Spinal cord (tissue), 10 donors: ENCODE measurements around the gene LIN7C. TPM values are rescaled to one million over a fixed set of nuclear protein-coding genes. Genes with fewer than 3 reads are reported as not detected.

Experiments
- DNase-seq, 6 donors: peaks; one replicate each; pipeline versions ENCODE4 v3.0.0 to v3.0.0-alpha.2; 2013 to 2015; ENCODE audit warnings: low spot score in 6 of 6, low read depth in 4 of 6
- H3K27ac ChIP-seq: one replicate; pipeline ENCODE4 v1.5.1; 2013; ENCODE audit warnings: low read depth, low read length, control low read depth
- H3K27me3 ChIP-seq: one replicate; pipeline ENCODE4 v1.6.1; 2013; ENCODE audit warnings: low read length; ENCODE audit not compliant: control insufficient read depth, insufficient read depth
- H3K36me3 ChIP-seq: one replicate; pipeline ENCODE4 v1.6.1; 2013; ENCODE audit warnings: low read length; ENCODE audit not compliant: control insufficient read depth, insufficient read depth
- H3K4me1 ChIP-seq: one replicate; pipeline ENCODE4 v1.6.1; 2013; ENCODE audit warnings: low read length; ENCODE audit not compliant: control insufficient read depth, insufficient read depth
- H3K4me3 ChIP-seq: one replicate; pipeline ENCODE4 v1.5.1; 2013; ENCODE audit warnings: low read depth, low read length, control low read depth
- H3K9me3 ChIP-seq: one replicate; pipeline ENCODE4 v1.6.1; 2013; ENCODE audit warnings: low read length; ENCODE audit not compliant: control insufficient read depth, insufficient read depth
- WGBS: methylation state at CpG from one replicate; pipeline ENCODE4 v1.1.5; 2013; ENCODE audit warnings: missing lambda C conversion rate; ENCODE audit not compliant: insufficient coverage; 5-methylcytosine and 5-hydroxymethylcytosine counted together
- polyA plus RNA-seq, 2 donors: library from polyadenylated mRNA; unstranded; fragments of 120-200 nt; gene quantifications; one replicate each; pipeline ENCODE4 v1.2.1, GENCODE V29; 2013; ENCODE audit not compliant: insufficient read length in 2 of 2
- total RNA-seq, 2 donors: library from RNA; depleted of rRNA in 1 of 2; stranded (reverse); fragments of 120-200 nt in 1 of 2; fragments of >200 nt in 1 of 2; gene quantifications; one replicate each; pipeline versions ENCODE4 v1.2.3 to v1.2.4, GENCODE V29; 2013 to 2014
- donor health status: healthy.

LIN7C gene
- total and polyA plus RNA-seq, 4 donors: 34.3 to 167 (median 63.1) TPM

GRCh38 chr11:27514076-27514475 lies 7.5 kb upstream of the LIN7C start:
- Histone ChIP-seq H3K27ac (no peak overlapping the region), H3K36me3 (no peaks in the 10 kb centered on the region)

DNA sequence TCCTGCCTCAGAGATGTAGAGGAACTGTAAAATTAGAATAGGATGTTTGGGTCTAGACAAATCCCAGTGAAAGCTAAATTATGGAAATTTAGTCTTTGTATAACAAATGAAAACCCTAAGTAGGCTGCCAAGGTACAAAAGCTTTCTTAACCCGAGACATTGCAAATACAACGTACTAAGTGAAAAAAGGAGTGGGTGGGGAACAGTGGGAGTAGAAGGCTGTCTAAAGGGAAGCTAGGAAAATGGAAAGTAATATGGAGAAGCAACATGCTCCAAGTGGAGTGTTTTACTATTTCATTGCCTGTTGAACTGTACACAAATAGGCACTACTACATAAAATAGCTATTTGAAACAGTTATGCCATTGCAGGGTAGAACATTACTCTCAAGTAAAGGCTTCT lies 6.8 kb upstream of the LIN7C start:
- H3K4me3 ChIP-seq: no peak overlapping the region
- no peaks in the 10 kb centered on the region for H3K36me3 ChIP-seq
- H3K4me1 ChIP-seq: no peaks in the 10 kb centered on the region
- DNase-seq: no peak
- H3K27ac ChIP-seq: no peak overlapping the region
- H3K9me3 ChIP-seq: peaks cover 7% of the 10 kb centered on the region
- WGBS: 87% methylated on average over 2 of the region's 2 CpGs
- H3K27me3 ChIP-seq: no peaks in the 10 kb centered on the region

More at GRCh38 chr11:27514076-27514475, 7.5 kb upstream of the LIN7C start:
- no peak overlapping the region for H3K4me3 ChIP-seq
- no peaks in the 10 kb centered on the region for H3K4me1 ChIP-seq
- 78% methylated on average over 4 of the region's 4 CpGs for WGBS
- no peaks in the 10 kb centered on the region for H3K27me3 ChIP-seq
- DNase-seq: peak in 1 of 6 donors; percentile 83
- H3K9me3 ChIP-seq: peaks cover 7% of the 10 kb centered on the region

- H3K4me3 ChIP-seq: no peak overlapping the region
- no peaks in the 10 kb centered on the region for H3K36me3 ChIP-seq
- no peaks in the 10 kb centered on the region for H3K27me3 ChIP-seq
- no peak overlapping the region for H3K27ac ChIP-seq
- no peaks in the 10 kb centered on the region for H3K4me1 ChIP-seq
- WGBS: no CpG with 5 or more reads among the region's 3 CpGs
- H3K9me3 ChIP-seq: peaks cover 7% of the 10 kb centered on the region
- no peak for DNase-seq
These were observed 5.7 kb upstream of the LIN7C start for GRCh38 chr11:27512238-27512637.

GRCh38 chr11:27509908-27510307 lies 3.3 kb upstream of the LIN7C start:
- H3K9me3 ChIP-seq: peaks cover 2% of the 10 kb centered on the region
- H3K4me3 ChIP-seq: no peak overlapping the region
- H3K36me3 ChIP-seq: no peaks in the 10 kb centered on the region
- H3K27me3 ChIP-seq: no peaks in the 10 kb centered on the region
- no peak for DNase-seq
- WGBS: 100% methylated on average over 1 of the region's 4 CpGs
- peaks cover 4% of the 10 kb centered on the region for H3K4me1 ChIP-seq
- no peak overlapping the region for H3K27ac ChIP-seq

GRCh38 chr11:27507557-27508322 lies 1.2 kb upstream of the LIN7C start:
- Histone ChIP-seq H3K4me3 (peak overlapping the region; percentile 95), H3K4me1 (peaks cover 8% of the 10 kb centered on the region), H3K27me3 (no peaks in the 10 kb centered on the region), H3K36me3 (no peaks in the 10 kb centered on the region), H3K27ac (no peak overlapping the region), H3K9me3 (no peaks in the 10 kb centered on the region)
- no peak for DNase-seq
- WGBS: 100% methylated on average over 2 of the region's 4 CpGs

DNA sequence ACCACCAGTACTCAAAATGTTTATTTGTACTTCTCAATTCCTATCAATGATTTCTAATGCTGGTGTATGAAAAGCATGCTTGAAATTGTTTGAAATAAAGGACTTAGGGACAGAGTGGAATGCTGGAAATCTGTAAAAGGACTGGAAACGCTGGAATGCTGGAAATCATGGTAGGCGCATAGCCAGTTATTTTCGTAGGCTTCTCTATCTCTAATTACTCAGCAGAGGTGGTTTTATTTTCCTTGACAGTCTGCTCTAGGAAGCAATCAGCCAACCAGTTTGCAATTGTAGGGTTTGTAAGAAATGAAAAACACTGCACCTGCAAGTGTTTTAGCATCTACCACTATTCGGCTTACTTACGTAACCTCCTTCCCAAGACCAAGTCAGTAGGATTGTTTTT lies 788 bp downstream of the LIN7C start:
- WGBS: no CpG with 5 or more reads among the region's 5 CpGs
- peaks cover 8% of the 10 kb centered on the region for H3K4me1 ChIP-seq
- DNase-seq: no peak

DNA sequence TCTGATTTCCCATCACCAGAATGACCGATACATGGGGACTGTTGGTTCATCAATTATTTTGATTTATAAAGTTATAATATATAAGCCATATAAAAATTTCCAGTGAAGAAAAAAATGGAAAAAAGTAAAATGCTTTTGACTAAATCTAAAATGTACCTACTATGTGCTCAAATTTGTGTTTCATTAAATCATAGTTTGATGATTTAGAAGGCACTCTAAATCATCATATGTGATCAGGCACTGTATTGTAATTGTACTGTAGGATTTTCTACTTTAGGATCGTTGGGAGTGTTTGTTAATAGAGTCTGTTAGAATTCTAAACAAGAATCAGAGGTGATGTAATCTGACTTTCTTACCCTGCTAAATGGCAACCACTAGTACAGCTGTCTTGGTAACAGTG lies 2.4 kb downstream of the LIN7C start:
- no peak overlapping the region for H3K4me3 ChIP-seq
- H3K27me3 ChIP-seq: no peaks in the 10 kb centered on the region
- H3K36me3 ChIP-seq: peaks cover 6% of the 10 kb centered on the region
- no CpG with 5 or more reads among the region's 2 CpGs for WGBS
- DNase-seq: no peak
- no peaks in the 10 kb centered on the region for H3K9me3 ChIP-seq
- no peak overlapping the region for H3K27ac ChIP-seq
- peaks cover 8% of the 10 kb centered on the region for H3K4me1 ChIP-seq

More for the DNA sequence above, 788 bp downstream of the LIN7C start:
- no peaks in the 10 kb centered on the region for H3K9me3 ChIP-seq
- H3K36me3 ChIP-seq: no peaks in the 10 kb centered on the region
- no peaks in the 10 kb centered on the region for H3K27me3 ChIP-seq
- peak overlapping the region; percentile 93 for H3K27ac ChIP-seq
- H3K4me3 ChIP-seq: peak overlapping the region; percentile 95

DNA sequence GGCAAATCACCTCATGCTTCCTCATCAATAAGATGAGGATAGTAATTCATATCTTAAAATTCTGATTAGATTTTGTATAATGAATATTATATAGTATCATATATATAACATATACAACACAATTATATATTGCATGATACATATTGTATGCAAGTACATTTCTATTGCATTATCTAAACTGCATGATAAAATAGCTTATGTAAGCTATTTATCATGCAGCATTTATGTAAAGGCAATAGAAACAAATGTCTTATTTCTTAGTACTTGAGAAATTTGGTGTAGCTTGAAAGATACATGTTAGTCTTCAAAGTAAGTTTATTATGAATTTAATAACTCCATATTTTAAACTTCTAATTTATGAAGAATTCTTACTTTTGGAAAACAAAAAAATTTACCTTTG lies 5.5 kb downstream of the LIN7C start:
- no peaks in the 10 kb centered on the region for H3K27me3 ChIP-seq
- H3K4me1 ChIP-seq: peaks cover 8% of the 10 kb centered on the region
- no peak overlapping the region for H3K4me3 ChIP-seq
- peaks cover 6% of the 10 kb centered on the region for H3K36me3 ChIP-seq
- H3K9me3 ChIP-seq: no peaks in the 10 kb centered on the region
- no peak overlapping the region for H3K27ac ChIP-seq
- no peak for DNase-seq

- no CpG with 5 or more reads among the region's 1 CpG for WGBS
- H3K27ac ChIP-seq: no peak overlapping the region
- H3K4me1 ChIP-seq: no peaks in the 10 kb centered on the region
- no peak for DNase-seq
- no peak overlapping the region for H3K4me3 ChIP-seq
- no peaks in the 10 kb centered on the region for H3K9me3 ChIP-seq
- H3K27me3 ChIP-seq: no peaks in the 10 kb centered on the region
- peaks cover 9% of the 10 kb centered on the region for H3K36me3 ChIP-seq
These were observed 8.7 kb downstream of the LIN7C start for GRCh38 chr11:27497911-27498310.

- Histone ChIP-seq H3K36me3 (peaks cover 14% of the 10 kb centered on the region), H3K4me3 (no peak overlapping the region), H3K9me3 (no peaks in the 10 kb centered on the region), H3K4me1 (no peaks in the 10 kb centered on the region), H3K27me3 (no peaks in the 10 kb centered on the region), H3K27ac (no peak overlapping the region)
- peak in 2 of 6 donors; percentile 49 to 69 for DNase-seq
These were observed 9.2 kb downstream of the LIN7C start for GRCh38 chr11:27497284-27497866.
